HCT116 (cell line): ENCODE results near the gene MORN5. TPM values are rescaled to one million over a fixed set of nuclear protein-coding genes. Genes with fewer than 3 reads are reported as not detected.

Experiments used
- ATAC-seq: fragments of 200-7000 bp; cut with Tn5 transposase; 2 replicates; pipeline ENCODE4 v1.9.1; 2020; ENCODE audit warnings: mild to moderate bottlenecking, moderate library complexity
- BruUV-seq: library from RNA; stranded (reverse); fragments of 400-500 nt; replicated peaks from 2 replicates; lab custom pipeline; 2021; lab: Mats Ljungman, UMichigan
- CTCF ChIA-PET: fragments of 300-600 bp; sonication (Branson Sonifier 250); formaldehyde crosslinking; loops from one replicate; lab custom pipeline; 2021; ENCODE audit warnings: antibody characterized with exemption; lab: Charles Lee
- POLR2A ChIA-PET: fragments of 300-600, 350-600 bp; sonication (Branson Sonifier 250); formaldehyde crosslinking; loops from one replicate; lab custom pipeline; 2021; ENCODE audit warnings: antibody characterized with exemption; lab: Charles Lee
- RAD21 ChIA-PET, 2 experiments: fragments of 300-600 bp; sonication (Branson Sonifier 250); formaldehyde crosslinking; loops; one replicate each; lab custom pipeline; 2023; ENCODE audit warnings: low total read pairs in 2 of 2; ENCODE audit not compliant: uncharacterized antibody in 2 of 2, unreplicated experiment in 2 of 2, low non-redundant PET in 1 of 2; lab: Charles Lee
- DNase-seq: peaks from one replicate; pipeline ENCODE4 v3.0.0-alpha.2; 2010; ENCODE audit warnings: low read depth, low spot score
- H2AFZ ChIP-seq: fragments of 200-600 bp; shearing (Covaris generic), sonication (generic); 2 replicates; pipeline ENCODE4 v1.6.1; 2017; ENCODE audit warnings: low read depth, mixed run types, mixed read lengths, antibody characterized with exemption, low read length; ENCODE audit not compliant: poor library complexity, severe bottlenecking
- H3K27ac ChIP-seq: 2 replicates; pipeline ENCODE4 v1.5.1; 2012; ENCODE audit warnings: low read depth, low read length
- H3K27me3 ChIP-seq: fragments of 200-600 bp; sonication (generic); 2 replicates; pipeline ENCODE4 v1.6.1; 2016; ENCODE audit warnings: mixed run types, low read length, mixed read lengths; ENCODE audit not compliant: insufficient read depth
- H3K36me3 ChIP-seq, 2 experiments: fragments of 200-500 bp in 1 of 2; fragments of 200-600 bp in 1 of 2; sonication (Bioruptor generic) in 1 of 2; sonication (generic) in 1 of 2; 2 replicates each; pipeline versions ENCODE4 v1.5.1 to v1.6.1; 2014 to 2016; ENCODE audit warnings: low read length in 2 of 2, inconsistent platforms in 1 of 2, mixed read lengths in 1 of 2, mixed run types in 1 of 2; ENCODE audit not compliant: insufficient read depth in 2 of 2, control insufficient read depth in 1 of 2
- H3K4me1 ChIP-seq, 2 experiments: fragments of 200-600 bp in 1 of 2; sonication (generic) in 1 of 2; 2 replicates each; pipeline versions ENCODE4 v1.5.1 to v1.6.1; 2012 to 2017; ENCODE audit warnings: low read length in 2 of 2, inconsistent platforms in 1 of 2, mild to moderate bottlenecking in 1 of 2, mixed read lengths in 1 of 2, mixed run types in 1 of 2, moderate library complexity in 1 of 2; ENCODE audit not compliant: insufficient read depth in 2 of 2, control insufficient read depth in 1 of 2
- H3K4me2 ChIP-seq: fragments of 200-600 bp; sonication (generic); 2 replicates; pipeline ENCODE4 v1.6.1; 2017; ENCODE audit warnings: mixed run types, low read length, mixed read lengths
- H3K4me3 ChIP-seq, 2 experiments: fragments of 200-600 bp in 1 of 2; sonication (generic) in 1 of 2; replicated peaks in 1 of 2; 2 replicates each; pipeline ENCODE4 v1.5.1; 2011 to 2016; ENCODE audit warnings: low read length in 2 of 2, control low read depth in 1 of 2, low read depth in 1 of 2, mild to moderate bottlenecking in 1 of 2, mixed read lengths in 1 of 2, mixed run types in 1 of 2
- H3K79me2 ChIP-seq: fragments of 200-600 bp; sonication (generic); 2 replicates; pipeline ENCODE4 v1.6.1; 2017; ENCODE audit warnings: mild to moderate bottlenecking, mixed run types, low read length, moderate library complexity, mixed read lengths; ENCODE audit not compliant: insufficient read depth
- H3K9ac ChIP-seq: fragments of 200-600 bp; sonication (generic); 2 replicates; pipeline ENCODE4 v1.6.1; 2016; ENCODE audit warnings: low read length, mixed read lengths
- H3K9me2 ChIP-seq: fragments of 200-600 bp; sonication (generic), shearing (Covaris generic); 2 replicates; pipeline ENCODE4 v1.6.1; 2017; ENCODE audit warnings: mixed run types, mild to moderate bottlenecking, moderate library complexity; ENCODE audit not compliant: insufficient read depth
- H3K9me3 ChIP-seq, 2 experiments: fragments of 200-500 bp in 1 of 2; fragments of 200-600 bp in 1 of 2; sonication (Bioruptor generic) in 1 of 2; sonication (generic) in 1 of 2; 2 replicates each; pipeline ENCODE4 v1.6.1; 2014 to 2017; ENCODE audit warnings: low read length in 2 of 2, mixed read lengths in 2 of 2, inconsistent platforms in 1 of 2, low read depth in 1 of 2, mild to moderate bottlenecking in 1 of 2, mixed run types in 1 of 2, moderate library complexity in 1 of 2; ENCODE audit not compliant: control insufficient read depth in 1 of 2, insufficient read depth in 1 of 2
- H4K20me1 ChIP-seq: fragments of 200-600 bp; sonication (generic), shearing (Covaris generic); 2 replicates; pipeline ENCODE4 v1.6.1; 2017; ENCODE audit warnings: mixed run types, mild to moderate bottlenecking, moderate library complexity; ENCODE audit not compliant: insufficient read depth
- EZH2phosphoT487 ChIP-seq: fragments of 200-600 bp; IDR thresholded peaks from 2 replicates; pipeline ENCODE4 v1.6.1; 2018; ENCODE audit warnings: antibody characterized with exemption, borderline replicate concordance
- JUND ChIP-seq: IDR thresholded peaks from 2 replicates; pipeline ENCODE4 v1.6.1; 2012
- POLR2A ChIP-seq: IDR thresholded peaks from 2 replicates; pipeline ENCODE4 v1.7.0; 2011; ENCODE audit warnings: borderline replicate concordance; ENCODE audit not compliant: insufficient read depth, insufficient read length; ENCODE audit errors: extremely low read depth
- RAD21 ChIP-seq: IDR thresholded peaks from 2 replicates; pipeline ENCODE4 v1.6.1; 2012; ENCODE audit warnings: low read depth, mild to moderate bottlenecking
- SRF ChIP-seq: IDR thresholded peaks from 2 replicates; pipeline ENCODE4 v1.6.1; 2012; ENCODE audit warnings: low read depth
- TCF7L2 ChIP-seq: IDR thresholded peaks from 2 replicates; pipeline ENCODE4 v1.7.0; 2011; ENCODE audit warnings: borderline replicate concordance, inconsistent platforms; ENCODE audit not compliant: insufficient read depth, insufficient read length; ENCODE audit errors: extremely low read depth
- ZNF274 ChIP-seq: fragments of 200-500 bp; sonication (Bioruptor generic); IDR thresholded peaks from 2 replicates; pipeline ENCODE4 v1.6.1; 2014; ENCODE audit warnings: mild to moderate bottlenecking, low read depth, low read length, inconsistent platforms
- intact Hi-C: fragments of 100-400 bp; cut with micrococcal nuclease; formaldehyde crosslinking; loops from 2 replicates; pipeline ENCODE4 v1.10.0; 2022
- total RNA-seq: library from RNA; stranded (reverse); gene quantifications from one replicate; pipeline ENCODE4 v1.2.1, GENCODE V29; 2021; ENCODE audit not compliant: unreplicated experiment
- TF ChIP-seq, protein P1 (sequence below): IDR thresholded peaks from 2 replicates; pipeline ENCODE4 v1.6.1; 2012
- TF ChIP-seq, protein P2 (sequence below): IDR thresholded peaks from 2 replicates; pipeline ENCODE4 v1.6.1; 2012; ENCODE audit warnings: low read depth
- TF ChIP-seq, protein P3 (sequence below), 3 experiments: fragments of 200-600 bp in 1 of 3; sonication (generic) in 1 of 3; IDR thresholded peaks in 2 of 3; conservative IDR thresholded peaks in 1 of 3; 2 replicates each; pipeline ENCODE4 v1.5.1; 2012 to 2017; ENCODE audit warnings: low read depth in 2 of 3, low read length in 2 of 3, antibody characterized with exemption in 1 of 3, borderline replicate concordance in 1 of 3, control low read depth in 1 of 3, mild to moderate bottlenecking in 1 of 3, mixed read lengths in 1 of 3, mixed run types in 1 of 3, moderate library complexity in 1 of 3; ENCODE audit not compliant: insufficient read depth in 1 of 3

MORN5 gene
- total RNA-seq, 1 experiment from 2014 or later = not detected

DNA sequence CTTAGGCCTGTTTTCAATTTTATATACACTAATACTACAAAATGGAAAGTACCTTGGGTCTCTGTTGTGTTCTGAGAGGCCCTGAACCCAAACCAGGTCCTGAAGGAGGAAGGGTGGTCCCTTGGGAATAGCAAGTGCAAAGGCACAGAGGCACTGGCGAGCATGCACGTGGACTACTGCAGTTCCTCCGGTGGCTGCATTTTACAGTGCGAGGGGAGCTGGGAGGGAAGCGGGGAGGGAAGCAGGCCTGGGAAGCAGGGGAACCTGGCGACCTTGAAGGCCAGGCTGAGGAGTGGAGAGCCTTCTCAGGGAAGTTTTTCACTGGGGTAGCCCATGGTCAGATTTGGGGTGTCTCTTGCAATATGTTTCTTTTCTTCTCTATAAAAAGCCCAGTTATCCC, 33.9 kb downstream of the MORN5 start:
- POLR2A ChIA-PET = no interaction called here
- no peaks in the 10 kb centered on the region for H3K9me2 ChIP-seq
- H4K20me1 ChIP-seq = no peaks in the 10 kb centered on the region
- RAD21 ChIA-PET = no interaction called here
- no peaks in the 10 kb centered on the region for H3K79me2 ChIP-seq
- no peak overlapping the region for H3K27ac ChIP-seq
- no peaks in the 10 kb centered on the region for H3K4me1 ChIP-seq
- H3K36me3 ChIP-seq = no peaks in the 10 kb centered on the region
- BruUV-seq = no TSS peak
- intact Hi-C loops = no loop called here
- no peak for ATAC-seq
- H3K9me3 ChIP-seq = no peaks in the 10 kb centered on the region
- TF ChIP-seq, protein P1, sequence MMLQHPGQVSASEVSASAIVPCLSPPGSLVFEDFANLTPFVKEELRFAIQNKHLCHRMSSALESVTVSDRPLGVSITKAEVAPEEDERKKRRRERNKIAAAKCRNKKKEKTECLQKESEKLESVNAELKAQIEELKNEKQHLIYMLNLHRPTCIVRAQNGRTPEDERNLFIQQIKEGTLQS = no peak
- TF ChIP-seq POLR2A (no peak), TCF7L2 (no peak), EZH2phosphoT487 (no peak), SRF (no peak)
- TF ChIP-seq, protein P2, sequence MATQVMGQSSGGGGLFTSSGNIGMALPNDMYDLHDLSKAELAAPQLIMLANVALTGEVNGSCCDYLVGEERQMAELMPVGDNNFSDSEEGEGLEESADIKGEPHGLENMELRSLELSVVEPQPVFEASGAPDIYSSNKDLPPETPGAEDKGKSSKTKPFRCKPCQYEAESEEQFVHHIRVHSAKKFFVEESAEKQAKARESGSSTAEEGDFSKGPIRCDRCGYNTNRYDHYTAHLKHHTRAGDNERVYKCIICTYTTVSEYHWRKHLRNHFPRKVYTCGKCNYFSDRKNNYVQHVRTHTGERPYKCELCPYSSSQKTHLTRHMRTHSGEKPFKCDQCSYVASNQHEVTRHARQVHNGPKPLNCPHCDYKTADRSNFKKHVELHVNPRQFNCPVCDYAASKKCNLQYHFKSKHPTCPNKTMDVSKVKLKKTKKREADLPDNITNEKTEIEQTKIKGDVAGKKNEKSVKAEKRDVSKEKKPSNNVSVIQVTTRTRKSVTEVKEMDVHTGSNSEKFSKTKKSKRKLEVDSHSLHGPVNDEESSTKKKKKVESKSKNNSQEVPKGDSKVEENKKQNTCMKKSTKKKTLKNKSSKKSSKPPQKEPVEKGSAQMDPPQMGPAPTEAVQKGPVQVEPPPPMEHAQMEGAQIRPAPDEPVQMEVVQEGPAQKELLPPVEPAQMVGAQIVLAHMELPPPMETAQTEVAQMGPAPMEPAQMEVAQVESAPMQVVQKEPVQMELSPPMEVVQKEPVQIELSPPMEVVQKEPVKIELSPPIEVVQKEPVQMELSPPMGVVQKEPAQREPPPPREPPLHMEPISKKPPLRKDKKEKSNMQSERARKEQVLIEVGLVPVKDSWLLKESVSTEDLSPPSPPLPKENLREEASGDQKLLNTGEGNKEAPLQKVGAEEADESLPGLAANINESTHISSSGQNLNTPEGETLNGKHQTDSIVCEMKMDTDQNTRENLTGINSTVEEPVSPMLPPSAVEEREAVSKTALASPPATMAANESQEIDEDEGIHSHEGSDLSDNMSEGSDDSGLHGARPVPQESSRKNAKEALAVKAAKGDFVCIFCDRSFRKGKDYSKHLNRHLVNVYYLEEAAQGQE = no peak
- TF ChIP-seq, all 23 proteins: peak for 0
- H3K27me3 ChIP-seq = no peaks in the 10 kb centered on the region
- H3K4me3 ChIP-seq = no peak overlapping the region
- CTCF ChIA-PET = no interaction called here
- no peak overlapping the region for H3K4me2 ChIP-seq
- H3K9ac ChIP-seq = no peak overlapping the region
- DNase-seq = no peak
- no peak overlapping the region for H2AFZ ChIP-seq

DNA sequence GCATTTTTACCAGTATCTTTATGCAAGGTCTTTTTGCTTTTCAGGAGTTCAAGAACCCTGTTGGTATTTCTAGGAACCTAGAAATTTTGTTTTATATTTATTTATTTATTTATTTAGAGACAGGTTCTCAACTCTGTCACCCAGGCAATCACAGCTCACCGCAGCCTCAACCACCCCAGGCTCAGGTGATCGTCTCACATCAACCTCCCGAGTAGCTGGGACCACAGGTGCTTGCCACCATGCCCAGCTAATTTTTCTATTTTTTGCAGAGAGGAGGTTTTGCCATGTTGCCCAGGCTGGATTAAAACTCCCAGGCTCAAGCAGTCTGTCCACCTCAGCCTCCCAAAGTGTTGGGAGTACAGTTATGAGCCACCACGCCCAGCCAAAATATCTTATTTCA, 36.2 kb downstream of the MORN5 start:
- BruUV-seq = no TSS peak
- intact Hi-C loops = no loop called here
- ChIA-PET RAD21 (no interaction called here), POLR2A (no interaction called here), CTCF (no interaction called here)
- Histone ChIP-seq H3K27me3 (no peaks in the 10 kb centered on the region), H3K27ac (no peak overlapping the region), H3K79me2 (no peaks in the 10 kb centered on the region), H3K4me1 (no peaks in the 10 kb centered on the region), H3K4me2 (no peak overlapping the region), H3K4me3 (no peak overlapping the region), H3K36me3 (no peaks in the 10 kb centered on the region), H3K9ac (no peak overlapping the region), H4K20me1 (no peaks in the 10 kb centered on the region), H2AFZ (no peak overlapping the region), H3K9me2 (no peaks in the 10 kb centered on the region), H3K9me3 (no peaks in the 10 kb centered on the region)
- no peak for DNase-seq
- ATAC-seq = no peak
- TF ChIP-seq RAD21 (no peak), JUND (no peak), ZNF274 (no peak)
- TF ChIP-seq, protein P3, sequence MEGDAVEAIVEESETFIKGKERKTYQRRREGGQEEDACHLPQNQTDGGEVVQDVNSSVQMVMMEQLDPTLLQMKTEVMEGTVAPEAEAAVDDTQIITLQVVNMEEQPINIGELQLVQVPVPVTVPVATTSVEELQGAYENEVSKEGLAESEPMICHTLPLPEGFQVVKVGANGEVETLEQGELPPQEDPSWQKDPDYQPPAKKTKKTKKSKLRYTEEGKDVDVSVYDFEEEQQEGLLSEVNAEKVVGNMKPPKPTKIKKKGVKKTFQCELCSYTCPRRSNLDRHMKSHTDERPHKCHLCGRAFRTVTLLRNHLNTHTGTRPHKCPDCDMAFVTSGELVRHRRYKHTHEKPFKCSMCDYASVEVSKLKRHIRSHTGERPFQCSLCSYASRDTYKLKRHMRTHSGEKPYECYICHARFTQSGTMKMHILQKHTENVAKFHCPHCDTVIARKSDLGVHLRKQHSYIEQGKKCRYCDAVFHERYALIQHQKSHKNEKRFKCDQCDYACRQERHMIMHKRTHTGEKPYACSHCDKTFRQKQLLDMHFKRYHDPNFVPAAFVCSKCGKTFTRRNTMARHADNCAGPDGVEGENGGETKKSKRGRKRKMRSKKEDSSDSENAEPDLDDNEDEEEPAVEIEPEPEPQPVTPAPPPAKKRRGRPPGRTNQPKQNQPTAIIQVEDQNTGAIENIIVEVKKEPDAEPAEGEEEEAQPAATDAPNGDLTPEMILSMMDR (IDR thresholded peaks at IDR 0.05 in 2 of 3, conservative IDR thresholded peaks at IDR 0.05 in 1 of 3; ENCODE audit: borderline replicate concordance in 1 of 3, insufficient read depth in 1 of 3, low read depth in 2 of 3, low read length in 2 of 3) = no peak
